ENCODE data around the gene SPSB2.

GRCh38 chr12:6832125-6832524 is 41.0 kb downstream of the SPSB2 start:
- TF ChIP-seq POLR2AphosphoS5 (IDR thresholded peaks at IDR 0.05; ENCODE audit: borderline replicate concordance, low read depth, low read length): no peak
- no peak for TF ChIP-seq EZH2 (IDR thresholded peaks at IDR 0.05)
